ENCODE measurements around the gene GLIS2. TPM values are rescaled to one million over a fixed set of nuclear protein-coding genes. Genes with fewer than 3 reads are reported as not detected.

GLIS2 gene
- total RNA-seq (2021): 19.5 to 23.0 TPM (median 20.1 TPM) in 3 replicates
- percentile 54 among the genes with signal in this experiment for Bru-seq, nascent RNA
- long read RNA-seq, experiment 1, partial matches to known transcripts: 15 of 20 reads
- long read RNA-seq, experiment 1, other reads (novel, unspliced or antisense): 4 of 20 reads
- long read RNA-seq, experiment 2, partial matches to known transcripts: 2 of 29 reads
- long read RNA-seq, experiment 2, other reads (novel, unspliced or antisense): 26 of 29 reads
- long read RNA-seq, experiment 3, partial matches to known transcripts: 0 of 1 reads
- long read RNA-seq, experiment 3, other reads (novel, unspliced or antisense): 1 of 1 reads

DNA sequence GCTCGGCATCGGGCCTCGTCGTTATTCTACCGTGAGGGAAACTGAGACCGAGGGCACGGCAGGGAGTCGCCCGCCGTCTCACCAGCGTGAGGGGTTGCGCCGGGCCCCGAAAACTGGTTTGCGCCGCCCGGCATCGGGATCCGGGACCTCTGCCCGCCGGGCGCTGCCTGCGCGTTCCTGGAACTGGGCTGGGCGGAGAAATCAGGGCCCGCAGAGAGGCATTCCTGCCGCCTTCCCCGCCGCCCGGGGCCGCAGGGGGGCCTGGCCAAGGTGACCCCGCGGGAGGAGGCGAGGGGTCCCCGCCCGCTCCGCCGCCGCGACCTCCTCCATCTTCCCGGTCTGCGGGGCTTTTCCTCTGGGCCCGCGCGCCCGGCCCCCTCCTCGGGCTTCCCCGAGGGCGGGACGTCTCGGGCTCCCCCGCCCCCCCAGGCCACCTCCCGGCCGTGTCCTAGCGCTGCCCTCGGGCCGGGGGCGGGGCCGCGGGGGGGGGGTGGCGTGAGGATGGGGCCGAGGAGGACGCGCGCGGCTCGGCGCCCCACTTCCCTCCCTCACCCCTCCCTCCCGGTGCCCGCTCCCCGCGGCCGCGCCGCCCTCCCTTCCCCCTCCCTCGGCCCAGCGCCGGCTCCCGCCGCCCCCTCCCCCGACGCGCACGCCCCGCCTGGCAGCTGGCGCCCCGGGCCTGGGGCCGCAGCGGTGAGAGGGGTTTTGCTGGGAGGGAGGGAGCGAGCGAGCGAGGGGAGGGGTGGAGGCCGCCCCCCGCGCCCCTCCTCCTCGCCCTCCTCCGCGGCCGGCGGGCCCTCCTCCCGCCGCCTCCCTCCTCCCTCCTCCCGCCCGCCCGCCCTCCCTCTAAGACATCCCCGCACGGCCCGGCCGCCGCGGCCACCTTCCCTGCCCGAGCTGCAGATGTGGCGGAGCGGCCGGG lies at the start of gene GLIS2:
GLIS2 (plus strand) TSS at position 882 of the 922 bp plus-strand sequence. CDS start 16,214 bp downstream, outside the sequence.
- Mint-ChIP-seq H3K9me3 (no peaks in the 10 kb centered on the region), H3K27ac (no peak within 1 kb of the TSS), H3K27me3 (ENCODE audit: low read depth) (peaks cover 13% of the 10 kb centered on the region), H3K4me3 (peak within 1 kb of the TSS; percentile 88), H3K4me1 (peaks cover 30% of the 10 kb centered on the region), H3K36me3 (no peaks in the 10 kb centered on the region)
- ChIA-PET CTCF (interaction anchor here (0.6 to 6.1 kb wide), 22 partner anchors 7 to 419 kb away, joined by 3 to 56 read pairs (median 6); partner anchors contain the start of genes ANKS3 and TFAP4), POLR2A (interaction anchor here (0.5 to 3.0 kb wide), 10 partner anchors 9 to 205 kb away, joined by 3 to 14 read pairs (median 4); no protein-coding TSS in a partner anchor)
- TF ChIP-seq CREB1 (CRISPR knock-in tag; IDR thresholded peaks at IDR 0.05) (no peak), SP1 (CRISPR knock-in tag; conservative IDR thresholded peaks at IDR 0.05) (peak; percentile 40; the same call in 1 of the 2 replicates), HMGXB4 (CRISPR knock-in tag; IDR thresholded peaks at IDR 0.05) (0 out of 2 replicates have a peak, but pooled peaks have one; percentile 55), ZNF263 (CRISPR knock-in tag; IDR thresholded peaks at IDR 0.05; ENCODE audit: low read depth) (peak; percentile 84), ZNF671 (CRISPR knock-in tag; IDR thresholded peaks at IDR 0.05) (no peak)
- peak; percentile 44 for ATAC-seq
- DNase-seq (ENCODE audit: low spot score): peak; percentile 82

GRCh38 chr16:4266372-4266771 lies 49.5 kb upstream of the GLIS2 start:
- H3K4me1 Mint-ChIP-seq: peaks cover 31% of the 10 kb centered on the region
- CTCF ChIA-PET: interaction anchor here (0.7 to 6.7 kb wide), 9 partner anchors 9 to 284 kb away, joined by 3 to 47 read pairs (median 3); no protein-coding TSS in a partner anchor
- no peaks in the 10 kb centered on the region for H3K27me3 Mint-ChIP-seq (ENCODE audit: low read depth)
- H3K36me3 Mint-ChIP-seq: peaks cover 11% of the 10 kb centered on the region
- ATAC-seq (no peak), DNase-seq (ENCODE audit: low spot score) (no peak)
- POLR2A ChIA-PET: interaction anchor here (1.0 kb wide), 1 partner anchor 12 kb away, joined by 3 read pairs; no protein-coding TSS in a partner anchor
- H3K27ac Mint-ChIP-seq: peak overlapping the region; percentile 91
- H3K9me3 Mint-ChIP-seq: no peaks in the 10 kb centered on the region
- no peak for TF ChIP-seq ZNF232 (CRISPR knock-in tag; IDR thresholded peaks at IDR 0.05)
- no peak for TF ChIP-seq TEAD1 (CRISPR knock-in tag; IDR thresholded peaks at IDR 0.05)
- peak; percentile 76 for TF ChIP-seq NFYB (CRISPR knock-in tag; conservative IDR thresholded peaks at IDR 0.05; ENCODE audit: low read depth)
- no peak for TF ChIP-seq ARID4B (CRISPR knock-in tag; IDR thresholded peaks at IDR 0.05; ENCODE audit: borderline replicate concordance)
- no peak overlapping the region for H3K4me3 Mint-ChIP-seq

DNA sequence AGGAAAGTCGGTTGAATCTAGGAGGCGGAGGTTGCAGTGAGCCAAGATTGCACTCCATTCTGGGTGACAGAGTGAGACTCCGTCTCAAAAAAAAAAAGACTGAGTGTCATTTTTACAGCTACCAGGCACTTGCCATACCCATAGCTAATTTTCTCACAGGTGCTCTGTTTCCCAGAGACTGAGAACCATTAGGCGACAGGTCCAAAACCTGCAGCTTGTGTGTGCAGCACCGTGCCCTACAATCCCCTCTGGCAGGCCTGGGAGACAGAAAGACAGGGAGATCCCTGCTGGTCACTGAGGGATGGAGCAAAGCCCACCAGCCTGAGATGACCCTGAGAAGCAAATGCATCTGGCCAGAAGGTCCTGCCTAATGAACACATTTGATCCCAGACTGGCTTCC lies 45.8 kb upstream of the GLIS2 start:
- H3K27ac Mint-ChIP-seq: peak overlapping the region; percentile 45; the same call in 1 of the 2 replicates
- H3K4me3 Mint-ChIP-seq: no peak overlapping the region
- ChIA-PET POLR2A (no interaction called here), CTCF (interaction anchor here (2.2 to 5.4 kb wide), 3 partner anchors 8 to 59 kb away, joined by 17 to 70 read pairs (median 61); no protein-coding TSS in a partner anchor)
- no peaks in the 10 kb centered on the region for H3K27me3 Mint-ChIP-seq (ENCODE audit: low read depth)
- H3K9me3 Mint-ChIP-seq: no peaks in the 10 kb centered on the region
- DNase-seq (ENCODE audit: low spot score): no peak
- peaks cover 4% of the 10 kb centered on the region for H3K36me3 Mint-ChIP-seq
- peaks cover 20% of the 10 kb centered on the region for H3K4me1 Mint-ChIP-seq
- ATAC-seq: no peak
- TF ChIP-seq SOX15 (CRISPR knock-in tag; IDR thresholded peaks at IDR 0.05): no peak
- no peak for TF ChIP-seq ZNF532 (CRISPR knock-in tag; IDR thresholded peaks at IDR 0.05; ENCODE audit: borderline replicate concordance)
- TF ChIP-seq, protein P1, sequence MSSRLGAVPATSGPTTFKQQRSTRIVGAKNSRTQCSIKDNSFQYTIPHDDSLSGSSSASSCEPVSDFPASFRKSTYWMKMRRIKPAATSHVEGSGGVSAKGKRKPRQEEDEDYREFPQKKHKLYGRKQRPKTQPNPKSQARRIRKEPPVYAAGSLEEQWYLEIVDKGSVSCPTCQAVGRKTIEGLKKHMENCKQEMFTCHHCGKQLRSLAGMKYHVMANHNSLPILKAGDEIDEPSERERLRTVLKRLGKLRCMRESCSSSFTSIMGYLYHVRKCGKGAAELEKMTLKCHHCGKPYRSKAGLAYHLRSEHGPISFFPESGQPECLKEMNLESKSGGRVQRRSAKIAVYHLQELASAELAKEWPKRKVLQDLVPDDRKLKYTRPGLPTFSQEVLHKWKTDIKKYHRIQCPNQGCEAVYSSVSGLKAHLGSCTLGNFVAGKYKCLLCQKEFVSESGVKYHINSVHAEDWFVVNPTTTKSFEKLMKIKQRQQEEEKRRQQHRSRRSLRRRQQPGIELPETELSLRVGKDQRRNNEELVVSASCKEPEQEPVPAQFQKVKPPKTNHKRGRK (CRISPR knock-in tag; IDR thresholded peaks at IDR 0.05; ENCODE audit: borderline replicate concordance): no peak
